ENCODE results near the gene FAS. TPM values are rescaled to one million over a fixed set of nuclear protein-coding genes. Genes with fewer than 3 reads are reported as not detected.

Gene FAS
- total and polyA plus RNA-seq, 4 donors, result 2.2 to 13.2 (median 5.9) TPM

DNA sequence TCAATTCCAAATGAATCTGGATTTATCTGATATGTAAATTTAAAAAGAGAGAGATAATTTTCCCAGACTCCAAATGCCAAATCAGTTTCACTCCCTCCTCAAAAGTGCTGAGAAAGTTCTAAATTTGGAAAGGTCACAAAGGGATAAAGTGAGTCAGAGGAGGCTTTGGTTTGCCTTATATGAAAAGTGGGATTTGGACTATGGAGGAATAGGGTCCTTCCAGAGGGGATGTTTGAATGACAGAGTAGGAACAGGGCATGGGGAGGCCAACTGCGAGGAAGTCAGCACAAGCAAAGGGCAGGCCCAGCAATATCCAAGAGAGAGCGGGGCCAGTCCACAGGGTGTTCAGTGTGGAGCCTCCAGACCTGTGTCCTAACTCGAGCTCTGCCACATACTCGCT lies 9.8 kb upstream of the FAS start:
- DNase-seq (ENCODE audit: low spot score), result no peak
- no peaks in the 10 kb centered on the region for H3K36me3 ChIP-seq (ENCODE audit: control insufficient read depth in 4 of 4, insufficient read depth in 3 of 4, low read depth in 1 of 4, low read length in 3 of 4)
- no peaks in the 10 kb centered on the region for H3K27me3 ChIP-seq (ENCODE audit: control insufficient read depth in 4 of 4, insufficient read depth in 4 of 4, low read length in 3 of 4)
- H3K9ac ChIP-seq (ENCODE audit: low read depth in 1 of 2, low read length in 2 of 2), result no peak overlapping the region
- peaks cover 2 to 34% (median 27%) of the 10 kb centered on the region in 4 donors for H3K4me1 ChIP-seq (ENCODE audit: control insufficient read depth in 4 of 4, insufficient read depth in 4 of 4, low read length in 3 of 4)
- peak overlapping the region; percentile 19 to 56 for H3K27ac ChIP-seq (ENCODE audit: low read depth in 1 of 2, low read length in 2 of 2)
- TF ChIP-seq FOXA2 (IDR thresholded peaks at IDR 0.05) (no peak), YY1 (IDR thresholded peaks at IDR 0.05) (no peak), RAD21 (IDR thresholded peaks at IDR 0.05) (no peak), SP1 (IDR thresholded peaks at IDR 0.05) (no peak), HNF4G (IDR thresholded peaks at IDR 0.05) (no peak), FOXA1 (IDR thresholded peaks at IDR 0.05) (no peak), GABPA (IDR thresholded peaks at IDR 0.05 in 1 of 2, conservative IDR thresholded peaks at IDR 0.05 in 1 of 2) (no peak), TAF1 (conservative IDR thresholded peaks at IDR 0.05) (no peak)
- TF ChIP-seq, protein P1, sequence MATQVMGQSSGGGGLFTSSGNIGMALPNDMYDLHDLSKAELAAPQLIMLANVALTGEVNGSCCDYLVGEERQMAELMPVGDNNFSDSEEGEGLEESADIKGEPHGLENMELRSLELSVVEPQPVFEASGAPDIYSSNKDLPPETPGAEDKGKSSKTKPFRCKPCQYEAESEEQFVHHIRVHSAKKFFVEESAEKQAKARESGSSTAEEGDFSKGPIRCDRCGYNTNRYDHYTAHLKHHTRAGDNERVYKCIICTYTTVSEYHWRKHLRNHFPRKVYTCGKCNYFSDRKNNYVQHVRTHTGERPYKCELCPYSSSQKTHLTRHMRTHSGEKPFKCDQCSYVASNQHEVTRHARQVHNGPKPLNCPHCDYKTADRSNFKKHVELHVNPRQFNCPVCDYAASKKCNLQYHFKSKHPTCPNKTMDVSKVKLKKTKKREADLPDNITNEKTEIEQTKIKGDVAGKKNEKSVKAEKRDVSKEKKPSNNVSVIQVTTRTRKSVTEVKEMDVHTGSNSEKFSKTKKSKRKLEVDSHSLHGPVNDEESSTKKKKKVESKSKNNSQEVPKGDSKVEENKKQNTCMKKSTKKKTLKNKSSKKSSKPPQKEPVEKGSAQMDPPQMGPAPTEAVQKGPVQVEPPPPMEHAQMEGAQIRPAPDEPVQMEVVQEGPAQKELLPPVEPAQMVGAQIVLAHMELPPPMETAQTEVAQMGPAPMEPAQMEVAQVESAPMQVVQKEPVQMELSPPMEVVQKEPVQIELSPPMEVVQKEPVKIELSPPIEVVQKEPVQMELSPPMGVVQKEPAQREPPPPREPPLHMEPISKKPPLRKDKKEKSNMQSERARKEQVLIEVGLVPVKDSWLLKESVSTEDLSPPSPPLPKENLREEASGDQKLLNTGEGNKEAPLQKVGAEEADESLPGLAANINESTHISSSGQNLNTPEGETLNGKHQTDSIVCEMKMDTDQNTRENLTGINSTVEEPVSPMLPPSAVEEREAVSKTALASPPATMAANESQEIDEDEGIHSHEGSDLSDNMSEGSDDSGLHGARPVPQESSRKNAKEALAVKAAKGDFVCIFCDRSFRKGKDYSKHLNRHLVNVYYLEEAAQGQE (IDR thresholded peaks at IDR 0.05), result no peak
- TF ChIP-seq, protein P2, sequence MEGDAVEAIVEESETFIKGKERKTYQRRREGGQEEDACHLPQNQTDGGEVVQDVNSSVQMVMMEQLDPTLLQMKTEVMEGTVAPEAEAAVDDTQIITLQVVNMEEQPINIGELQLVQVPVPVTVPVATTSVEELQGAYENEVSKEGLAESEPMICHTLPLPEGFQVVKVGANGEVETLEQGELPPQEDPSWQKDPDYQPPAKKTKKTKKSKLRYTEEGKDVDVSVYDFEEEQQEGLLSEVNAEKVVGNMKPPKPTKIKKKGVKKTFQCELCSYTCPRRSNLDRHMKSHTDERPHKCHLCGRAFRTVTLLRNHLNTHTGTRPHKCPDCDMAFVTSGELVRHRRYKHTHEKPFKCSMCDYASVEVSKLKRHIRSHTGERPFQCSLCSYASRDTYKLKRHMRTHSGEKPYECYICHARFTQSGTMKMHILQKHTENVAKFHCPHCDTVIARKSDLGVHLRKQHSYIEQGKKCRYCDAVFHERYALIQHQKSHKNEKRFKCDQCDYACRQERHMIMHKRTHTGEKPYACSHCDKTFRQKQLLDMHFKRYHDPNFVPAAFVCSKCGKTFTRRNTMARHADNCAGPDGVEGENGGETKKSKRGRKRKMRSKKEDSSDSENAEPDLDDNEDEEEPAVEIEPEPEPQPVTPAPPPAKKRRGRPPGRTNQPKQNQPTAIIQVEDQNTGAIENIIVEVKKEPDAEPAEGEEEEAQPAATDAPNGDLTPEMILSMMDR (IDR thresholded peaks at IDR 0.05; ENCODE audit: low read depth, low read length, missing input control), result no peak
- TF ChIP-seq, protein P3, sequence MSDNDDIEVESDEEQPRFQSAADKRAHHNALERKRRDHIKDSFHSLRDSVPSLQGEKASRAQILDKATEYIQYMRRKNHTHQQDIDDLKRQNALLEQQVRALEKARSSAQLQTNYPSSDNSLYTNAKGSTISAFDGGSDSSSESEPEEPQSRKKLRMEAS (IDR thresholded peaks at IDR 0.05), result no peak
- TF ChIP-seq, protein P4, sequence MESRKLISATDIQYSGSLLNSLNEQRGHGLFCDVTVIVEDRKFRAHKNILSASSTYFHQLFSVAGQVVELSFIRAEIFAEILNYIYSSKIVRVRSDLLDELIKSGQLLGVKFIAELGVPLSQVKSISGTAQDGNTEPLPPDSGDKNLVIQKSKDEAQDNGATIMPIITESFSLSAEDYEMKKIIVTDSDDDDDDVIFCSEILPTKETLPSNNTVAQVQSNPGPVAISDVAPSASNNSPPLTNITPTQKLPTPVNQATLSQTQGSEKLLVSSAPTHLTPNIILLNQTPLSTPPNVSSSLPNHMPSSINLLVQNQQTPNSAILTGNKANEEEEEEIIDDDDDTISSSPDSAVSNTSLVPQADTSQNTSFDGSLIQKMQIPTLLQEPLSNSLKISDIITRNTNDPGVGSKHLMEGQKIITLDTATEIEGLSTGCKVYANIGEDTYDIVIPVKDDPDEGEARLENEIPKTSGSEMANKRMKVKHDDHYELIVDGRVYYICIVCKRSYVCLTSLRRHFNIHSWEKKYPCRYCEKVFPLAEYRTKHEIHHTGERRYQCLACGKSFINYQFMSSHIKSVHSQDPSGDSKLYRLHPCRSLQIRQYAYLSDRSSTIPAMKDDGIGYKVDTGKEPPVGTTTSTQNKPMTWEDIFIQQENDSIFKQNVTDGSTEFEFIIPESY (IDR thresholded peaks at IDR 0.05), result no peak
- TF ChIP-seq, protein P5, sequence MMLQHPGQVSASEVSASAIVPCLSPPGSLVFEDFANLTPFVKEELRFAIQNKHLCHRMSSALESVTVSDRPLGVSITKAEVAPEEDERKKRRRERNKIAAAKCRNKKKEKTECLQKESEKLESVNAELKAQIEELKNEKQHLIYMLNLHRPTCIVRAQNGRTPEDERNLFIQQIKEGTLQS (IDR thresholded peaks at IDR 0.05), result no peak
- 48% methylated on average over 4 of the region's 4 CpGs for WGBS
- H3K4me3 ChIP-seq (ENCODE audit: low read depth in 1 of 3, low read length in 3 of 3), result no peak overlapping the region
- H3K9me3 ChIP-seq (ENCODE audit: control insufficient read depth in 4 of 4, low read length in 3 of 4), result no peaks in the 10 kb centered on the region

DNA sequence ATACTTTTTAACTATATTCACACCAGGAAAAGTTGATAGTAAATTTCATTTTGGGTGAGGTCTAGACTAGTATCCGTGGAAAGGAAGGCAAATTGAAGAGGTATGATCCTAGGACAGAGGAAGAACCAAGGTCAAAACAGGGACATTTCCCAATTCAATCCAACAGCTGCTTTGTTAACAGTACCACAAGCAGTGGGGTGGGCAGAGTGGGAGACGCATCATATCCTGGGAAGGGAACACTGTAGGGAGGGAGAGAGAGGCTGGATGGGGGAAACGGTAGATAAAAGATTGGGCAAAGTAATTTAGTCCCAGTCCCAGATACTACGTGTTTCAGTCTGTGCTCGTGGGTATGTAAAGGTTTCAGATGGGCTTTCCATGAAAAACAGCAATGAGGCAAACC lies 9.2 kb upstream of the FAS start:
- Histone ChIP-seq H3K9ac (ENCODE audit: low read depth in 1 of 2, low read length in 2 of 2) (no peak overlapping the region), H3K4me1 (ENCODE audit: control insufficient read depth in 4 of 4, insufficient read depth in 4 of 4, low read length in 3 of 4) (peaks cover 2 to 32% (median 26%) of the 10 kb centered on the region in 4 donors), H3K36me3 (ENCODE audit: control insufficient read depth in 4 of 4, insufficient read depth in 3 of 4, low read depth in 1 of 4, low read length in 3 of 4) (no peaks in the 10 kb centered on the region), H3K27me3 (ENCODE audit: control insufficient read depth in 4 of 4, insufficient read depth in 4 of 4, low read length in 3 of 4) (no peaks in the 10 kb centered on the region), H3K27ac (ENCODE audit: low read depth in 1 of 2, low read length in 2 of 2) (peak overlapping the region; percentile 19 to 56), H3K9me3 (ENCODE audit: control insufficient read depth in 4 of 4, low read length in 3 of 4) (no peaks in the 10 kb centered on the region), H3K4me3 (ENCODE audit: low read depth in 1 of 3, low read length in 3 of 3) (no peak overlapping the region)
- no peak for TF ChIP-seq FOXA1 (IDR thresholded peaks at IDR 0.05)
- no peak for TF ChIP-seq SP1 (IDR thresholded peaks at IDR 0.05)
- TF ChIP-seq, protein P3 (IDR thresholded peaks at IDR 0.05), result no peak
- TF ChIP-seq, protein P5 (IDR thresholded peaks at IDR 0.05), result no peak
- WGBS, result 72% methylated on average over 5 of the region's 5 CpGs
- no peak for DNase-seq (ENCODE audit: low spot score)

Data from liver (tissue), 9 donors.